Stimulated activated CD8-positive, alpha-beta memory T cell treated with anti-CD3 and anti-CD28 coated beads, Interleukin-2, amount 100 ng/mL, for 48 hours (primary cell): Measurements from ENCODE around the gene TRIM52.
"Not testable (repeated sequence)": the region's sequence is repeated elsewhere in the genome, so short reads cannot be mapped to it uniquely, and the experiment has no call there.

Experiments
- DNase-seq, 2 donors: peaks; one replicate each; pipeline ENCODE4 v3.0.0-alpha.2; 2020; ENCODE audit warnings: low read depth in 2 of 2

TRIM52 gene

DNA sequence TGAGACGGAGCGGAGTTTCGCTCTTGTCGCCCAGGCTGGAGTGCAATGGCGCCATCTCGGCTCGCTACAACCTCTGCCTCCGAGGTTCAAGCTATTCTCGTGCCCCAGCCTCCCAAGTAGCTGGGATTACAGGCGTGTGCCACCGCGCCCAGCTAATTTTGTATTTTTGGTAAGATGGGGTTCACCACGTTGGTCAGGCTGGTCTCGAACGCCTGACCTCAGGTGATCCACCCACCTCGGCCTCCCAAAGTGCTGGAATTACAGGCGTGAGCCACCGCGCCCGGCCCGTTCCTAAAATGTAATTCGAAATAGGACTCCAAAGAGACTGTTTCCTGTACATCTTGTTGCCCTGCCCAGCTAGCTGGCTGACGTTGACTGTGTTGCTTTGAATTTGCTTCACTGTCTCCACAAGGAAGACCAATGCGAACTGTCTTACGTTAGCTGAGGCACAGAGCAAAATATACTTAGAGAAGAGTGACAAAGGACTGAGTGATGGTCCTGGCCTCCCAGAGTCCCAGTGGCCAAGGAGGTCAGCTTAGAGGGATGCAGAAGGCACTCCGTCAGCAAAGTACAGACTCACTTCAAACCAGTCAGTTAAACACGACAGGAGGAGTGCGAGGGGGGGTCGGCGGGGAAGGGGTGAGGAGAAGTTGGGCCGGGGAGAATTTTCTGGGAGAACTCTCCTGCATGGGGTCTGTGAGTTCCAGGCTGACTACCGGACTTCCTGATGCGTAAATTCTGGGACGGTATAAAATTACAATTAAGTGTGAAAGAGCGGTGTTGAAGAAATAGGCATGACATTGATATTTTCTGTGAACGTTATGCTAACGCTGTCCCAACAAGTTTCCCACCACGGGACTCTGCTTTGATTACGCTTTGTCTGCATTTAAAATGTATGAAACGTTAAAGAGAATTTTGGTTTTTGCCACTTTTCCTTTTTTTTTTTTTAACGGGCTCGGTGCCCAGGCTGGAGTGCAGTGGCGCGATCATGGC is 44.6 kb downstream of the TRIM52 start:
- DNase-seq: no peak

DNA sequence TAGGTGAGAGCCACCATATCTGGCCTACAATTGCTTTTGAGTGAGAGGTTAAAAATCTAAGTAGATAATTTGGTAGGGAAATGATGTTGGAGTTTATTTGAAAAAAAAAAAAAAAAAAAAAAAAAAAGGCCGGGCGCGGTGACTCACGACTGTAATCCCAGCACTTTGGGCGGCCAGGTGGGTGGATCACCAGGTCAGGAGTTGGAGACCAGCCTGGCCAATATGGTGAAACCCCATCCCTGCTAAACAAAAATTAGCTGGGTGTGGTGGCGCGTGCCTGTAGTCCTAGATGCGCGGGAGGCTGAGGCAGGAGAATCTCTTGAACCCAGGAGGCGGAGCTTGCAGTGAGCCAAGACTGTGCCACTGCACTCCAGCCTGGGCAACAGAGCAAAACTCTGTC is 46.7 kb downstream of the TRIM52 start:
- not testable (repeated sequence) for DNase-seq

DNA sequence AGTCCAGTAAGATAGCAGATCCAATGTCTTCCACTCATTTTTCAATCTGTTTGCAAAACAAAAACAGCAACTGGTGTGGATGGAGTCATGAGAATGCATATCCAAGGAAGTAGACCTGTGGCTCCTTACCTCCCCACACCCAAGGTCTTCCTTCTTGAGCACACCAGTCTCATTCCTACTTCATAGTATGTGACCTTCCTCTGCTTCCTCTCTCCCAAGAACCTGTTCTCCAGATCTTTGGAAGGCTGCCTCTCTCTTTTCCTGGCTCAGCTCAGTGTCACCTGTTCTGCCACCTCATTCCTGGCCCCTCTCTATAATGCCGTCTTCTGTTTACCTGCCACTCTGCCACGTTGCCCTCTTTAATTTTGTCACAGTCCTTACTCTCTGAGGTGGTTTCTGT is 48.0 kb downstream of the TRIM52 start:
- no peak for DNase-seq

DNA sequence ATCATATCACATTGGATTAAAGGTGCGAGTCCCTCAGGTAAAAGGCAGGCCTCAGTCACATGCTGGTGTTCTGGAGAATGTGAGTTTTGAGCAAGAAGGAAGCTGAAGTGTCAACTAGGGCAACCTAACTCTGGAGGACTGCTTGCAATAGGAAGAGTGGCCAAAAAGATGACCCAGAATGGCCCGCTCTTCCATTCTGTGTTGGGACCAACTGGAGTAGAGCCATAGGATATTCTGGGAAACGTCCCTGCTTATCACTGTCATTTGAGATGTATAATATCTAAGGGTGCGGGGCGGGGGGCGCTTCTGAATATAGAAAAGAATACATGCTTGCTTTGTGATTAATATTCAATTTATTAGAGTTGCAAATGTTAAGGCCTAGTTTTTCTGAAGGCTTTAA is 48.9 kb downstream of the TRIM52 start:
- no peak for DNase-seq

DNA sequence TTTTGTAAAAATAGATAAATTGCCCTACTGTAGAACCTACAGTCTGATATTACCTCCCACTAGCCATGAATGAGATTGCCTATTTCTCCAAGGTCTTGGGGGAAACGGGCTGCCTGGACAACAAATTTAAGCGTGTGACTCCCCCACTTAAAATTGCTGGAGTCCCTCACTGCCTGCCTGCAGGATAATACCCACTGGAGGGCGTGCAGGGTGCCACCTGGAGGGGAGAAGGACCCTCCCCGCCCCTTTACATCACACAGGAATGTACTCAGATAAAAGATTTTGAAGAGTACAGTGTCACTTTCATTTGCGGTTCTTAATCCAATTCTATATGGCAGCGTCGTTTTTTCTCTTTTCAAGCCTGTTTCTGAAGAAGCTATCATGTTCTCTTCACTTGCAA is 49.7 kb downstream of the TRIM52 start:
- no peak for DNase-seq

DNA sequence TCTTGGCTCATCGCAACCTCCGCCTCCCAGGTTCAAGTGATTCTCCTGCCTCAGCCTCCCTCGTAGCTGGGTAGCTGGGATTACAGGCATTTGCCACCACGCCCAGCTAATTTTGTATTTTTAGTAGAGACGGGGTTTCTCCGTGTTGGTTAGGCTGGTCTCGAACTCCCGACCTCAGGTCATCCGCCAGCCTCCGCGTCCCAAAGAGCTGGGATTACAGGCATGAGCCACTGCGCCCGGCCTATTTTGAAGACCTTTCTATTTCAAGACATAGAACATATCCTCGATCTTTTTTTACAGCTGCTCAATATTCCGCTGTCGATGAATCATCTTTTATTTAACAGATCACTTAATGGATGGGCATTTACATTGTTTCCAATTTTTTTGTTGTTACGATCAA is 50.2 kb downstream of the TRIM52 start:
- DNase-seq: not testable (repeated sequence)

DNA sequence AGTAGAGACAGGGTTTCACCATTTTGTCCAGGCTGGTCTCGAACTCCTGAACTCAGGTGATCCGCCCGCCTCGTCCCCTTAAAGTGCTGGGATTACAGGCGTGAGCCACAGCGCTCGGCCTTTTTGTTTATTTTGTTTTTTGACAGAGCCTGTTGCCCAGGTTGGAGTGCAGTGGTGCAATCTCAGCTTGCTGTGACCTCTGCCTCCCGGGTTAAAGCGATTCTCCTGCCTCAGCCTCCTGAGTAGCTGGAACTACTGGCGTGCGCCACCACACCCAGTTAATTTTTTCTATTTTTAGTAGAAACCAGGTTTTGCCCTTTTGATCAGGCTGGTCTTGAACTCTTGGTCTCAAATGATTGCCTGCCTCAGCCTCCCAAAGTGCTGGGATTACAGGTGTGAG is 50.8 kb downstream of the TRIM52 start:
- DNase-seq: not testable (repeated sequence)

DNA sequence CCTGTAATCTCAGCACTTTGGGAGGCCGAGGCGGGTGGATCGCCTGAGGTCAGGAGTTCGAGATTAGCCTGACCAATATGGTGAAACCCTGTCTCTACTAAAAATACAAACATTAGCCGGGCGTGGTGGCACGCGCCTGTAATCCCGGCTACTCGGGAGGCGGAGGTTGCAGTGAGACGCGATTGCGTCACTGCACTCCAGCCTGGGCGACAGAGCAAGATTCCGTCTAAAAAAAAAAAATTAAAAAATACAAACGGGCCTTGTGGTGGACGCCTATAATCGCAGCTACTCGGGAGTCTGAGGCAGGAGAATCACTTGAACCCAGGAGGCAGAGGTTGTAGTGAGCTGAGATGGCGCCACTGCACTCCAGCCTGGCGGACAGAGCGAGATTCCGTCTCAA is 51.9 kb downstream of the TRIM52 start:
- not testable (repeated sequence) for DNase-seq

DNA sequence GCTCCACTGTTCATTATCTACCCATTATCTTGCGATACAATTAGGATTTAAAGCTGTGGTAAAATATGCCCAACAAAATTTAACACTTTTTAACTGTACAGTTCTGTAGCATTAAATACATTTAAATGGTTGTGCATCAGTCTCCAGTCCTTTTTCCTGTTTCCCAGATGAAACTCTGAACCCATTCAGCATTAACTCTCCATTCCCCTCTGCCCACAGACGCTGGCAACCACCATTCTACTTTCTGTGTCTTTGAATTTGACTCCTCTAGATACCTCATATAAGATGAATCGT is 53.0 kb downstream of the TRIM52 start:
- no peak for DNase-seq

DNA sequence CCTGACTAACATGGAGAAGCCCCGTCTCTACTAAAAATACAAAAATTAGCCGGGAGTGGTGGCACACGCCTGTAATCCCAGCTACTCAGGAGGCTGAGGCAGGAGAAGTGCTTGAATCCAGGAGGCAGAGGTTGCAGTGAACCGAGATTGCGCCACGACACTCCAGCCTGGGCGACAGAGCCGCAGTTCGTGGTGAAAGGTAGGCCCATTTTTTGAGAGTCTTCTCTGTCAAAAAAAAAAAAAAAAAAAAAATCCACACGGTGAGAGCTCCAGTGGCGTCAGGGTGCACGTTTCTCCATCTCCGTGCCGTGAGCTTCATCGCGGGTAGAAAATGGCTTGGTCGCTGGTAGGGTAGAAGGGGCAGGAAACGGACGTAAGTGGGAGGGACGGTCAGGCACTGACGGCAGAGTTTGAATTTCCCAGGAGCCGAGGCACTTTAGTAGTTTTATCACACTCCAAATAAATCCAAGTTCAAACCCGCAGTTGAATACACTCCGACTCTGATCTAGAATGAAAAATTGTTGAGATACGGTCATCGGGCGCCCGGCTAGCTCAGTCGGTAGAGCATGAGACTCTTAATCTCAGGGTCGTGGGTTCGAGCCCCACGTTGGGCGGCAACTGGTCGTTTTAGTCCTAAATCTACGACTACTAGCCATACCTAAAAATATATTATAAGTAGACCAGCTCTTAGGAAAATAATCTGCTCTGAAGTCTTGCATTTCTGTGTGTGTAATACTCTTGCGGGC is 53.6 kb downstream of the TRIM52 start:
- peak in 1 of 2 donors; percentile 91 for DNase-seq

DNA sequence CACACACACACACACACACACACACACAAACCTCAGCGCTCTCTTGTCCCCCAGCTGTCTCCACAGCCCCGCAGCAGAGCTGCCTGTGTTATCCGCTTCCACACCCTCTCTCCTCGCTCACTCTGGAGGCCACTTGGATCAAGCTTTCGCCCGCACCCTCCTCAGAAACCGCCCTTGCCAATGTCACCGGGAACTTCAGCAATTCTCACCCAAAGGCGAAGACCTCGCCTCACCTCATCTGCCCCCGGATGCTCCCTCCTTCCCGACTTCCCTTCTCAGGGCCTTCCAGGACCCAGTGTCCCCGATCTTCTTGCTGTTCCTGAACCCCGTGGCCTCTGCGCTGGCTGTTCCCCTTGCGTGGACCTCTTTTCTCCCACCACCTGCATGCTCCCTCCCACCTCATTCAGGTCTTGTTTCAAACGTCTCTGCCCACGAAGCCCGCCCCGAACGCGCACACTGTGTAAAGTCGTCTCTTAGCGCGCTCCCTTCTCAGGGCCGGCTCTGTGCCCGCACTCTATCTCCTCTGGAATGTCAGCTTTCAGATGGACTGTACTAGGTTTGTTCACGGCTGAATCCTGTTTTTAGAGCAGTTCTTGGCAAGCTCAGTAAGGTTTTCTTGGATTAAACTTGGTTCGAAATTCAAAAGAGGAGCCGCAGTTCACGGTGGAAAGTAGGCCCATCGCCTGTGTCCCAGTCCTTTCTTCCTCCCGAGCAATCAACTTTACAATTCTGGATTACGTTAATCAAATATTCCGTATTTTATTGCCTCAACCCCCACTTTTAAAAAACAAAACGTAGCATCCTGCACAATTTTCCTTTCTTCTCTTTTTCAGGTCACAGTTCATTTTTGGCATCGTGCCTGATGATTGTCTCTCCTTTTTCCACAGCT is 54.9 kb downstream of the TRIM52 start:
- DNase-seq: no peak
